Inflammatory macrophage (primary cell): Measurements from ENCODE around the gene THBS1.

Experiments
- DNase-seq, 2 donors: peaks; one replicate each; pipeline ENCODE4 v3.0.0-alpha.2; 2020 to 2022

THBS1 gene

DNA sequence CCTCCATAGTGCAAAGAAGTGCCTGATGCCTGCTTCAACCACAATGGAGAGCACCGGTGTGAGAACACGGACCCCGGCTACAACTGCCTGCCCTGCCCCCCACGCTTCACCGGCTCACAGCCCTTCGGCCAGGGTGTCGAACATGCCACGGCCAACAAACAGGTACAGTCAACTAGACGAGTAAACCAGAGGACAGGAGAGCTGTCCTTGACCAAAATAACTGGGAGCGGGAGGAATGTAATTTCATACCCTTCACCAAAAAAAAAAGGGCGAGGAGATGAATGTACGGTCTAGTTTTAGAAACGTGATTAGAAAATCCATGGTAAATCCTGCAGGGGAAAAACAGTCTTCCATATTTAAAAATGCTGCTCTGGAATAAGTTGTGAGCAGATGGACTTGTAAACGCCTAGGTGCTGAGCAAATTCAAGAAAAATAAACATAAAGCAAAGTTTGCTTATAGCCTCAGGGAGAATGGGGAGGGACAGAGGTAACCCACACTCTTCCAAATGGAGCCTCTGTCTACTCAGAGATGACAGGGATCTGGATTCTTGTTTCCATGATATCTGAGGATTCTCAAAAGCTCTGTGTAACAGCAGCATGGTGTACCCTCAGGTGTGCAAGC, 8.4 kb downstream of the THBS1 start:
- DNase-seq, result no peak

DNA sequence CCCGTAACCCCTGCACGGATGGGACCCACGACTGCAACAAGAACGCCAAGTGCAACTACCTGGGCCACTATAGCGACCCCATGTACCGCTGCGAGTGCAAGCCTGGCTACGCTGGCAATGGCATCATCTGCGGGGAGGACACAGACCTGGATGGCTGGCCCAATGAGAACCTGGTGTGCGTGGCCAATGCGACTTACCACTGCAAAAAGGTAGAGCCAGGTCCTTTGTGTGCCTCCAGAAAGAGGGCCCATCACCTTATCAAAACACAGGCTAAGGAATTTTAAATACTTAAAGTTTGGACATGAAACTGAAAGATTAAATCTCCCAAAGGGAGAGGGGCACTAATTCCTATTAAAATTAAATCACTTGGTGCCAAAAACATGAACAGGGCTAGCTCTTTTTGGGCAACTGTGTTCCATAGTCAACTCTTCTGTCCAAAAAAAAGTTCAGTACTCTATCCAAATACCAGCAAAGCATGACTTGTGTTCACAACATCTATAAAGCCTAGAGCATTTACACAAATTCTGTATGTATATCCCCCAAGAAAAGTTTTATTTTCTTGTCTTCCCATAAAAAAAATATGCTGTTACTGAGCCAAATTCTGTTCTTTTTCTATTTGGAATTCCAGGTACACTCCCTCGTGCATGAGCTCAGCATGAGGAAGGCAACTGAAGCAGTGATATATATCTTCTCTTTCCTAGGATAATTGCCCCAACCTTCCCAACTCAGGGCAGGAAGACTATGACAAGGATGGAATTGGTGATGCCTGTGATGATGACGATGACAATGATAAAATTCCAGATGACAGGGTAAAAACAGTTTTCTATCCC, 9.2 kb downstream of the THBS1 start:
- DNase-seq, result no peak

DNA sequence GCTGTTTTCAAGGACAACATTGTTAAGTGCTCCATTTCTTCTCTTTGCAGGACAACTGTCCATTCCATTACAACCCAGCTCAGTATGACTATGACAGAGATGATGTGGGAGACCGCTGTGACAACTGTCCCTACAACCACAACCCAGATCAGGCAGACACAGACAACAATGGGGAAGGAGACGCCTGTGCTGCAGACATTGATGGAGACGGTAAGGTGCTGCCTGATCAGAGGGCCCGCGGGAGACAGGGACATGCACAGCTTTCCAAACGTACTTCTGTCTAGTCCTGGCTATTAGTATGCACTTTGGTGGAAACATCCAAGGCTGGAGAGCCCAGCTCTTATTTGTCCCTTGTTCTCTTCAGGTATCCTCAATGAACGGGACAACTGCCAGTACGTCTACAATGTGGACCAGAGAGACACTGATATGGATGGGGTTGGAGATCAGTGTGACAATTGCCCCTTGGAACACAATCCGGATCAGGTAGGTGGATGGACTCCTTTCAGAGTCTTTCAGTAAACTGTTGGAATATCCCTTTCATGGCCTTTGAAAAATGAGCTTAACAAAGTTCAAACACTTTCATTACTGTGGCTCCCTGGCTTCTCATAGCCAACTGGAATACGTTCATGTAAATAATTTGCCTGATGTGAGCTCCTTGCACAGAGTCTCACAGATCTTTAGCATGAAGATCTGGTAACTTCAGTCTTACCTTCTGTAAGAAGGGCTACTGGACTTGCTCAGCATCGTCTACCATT, 10.4 kb downstream of the THBS1 start:
- no peak for DNase-seq

DNA sequence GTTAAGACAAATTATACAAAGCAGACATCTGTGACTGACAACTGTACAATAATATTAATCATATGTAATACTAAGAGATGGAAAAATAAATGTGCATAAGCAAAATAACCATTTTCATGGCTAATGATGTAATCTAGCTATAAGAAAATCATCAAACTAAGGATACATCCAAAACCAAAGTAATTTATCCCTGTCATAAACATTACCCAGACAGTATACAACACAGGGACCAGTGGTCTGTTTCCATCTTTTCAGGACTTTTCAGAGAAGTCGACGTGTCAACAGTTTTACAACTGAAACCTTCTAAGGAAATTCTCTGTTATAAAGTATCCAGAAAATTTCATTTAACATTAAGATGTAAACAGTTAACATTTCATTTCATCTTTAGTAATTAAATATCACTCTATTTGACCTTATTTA, 11.0 kb downstream of the THBS1 start:
- DNase-seq, result no peak

DNA sequence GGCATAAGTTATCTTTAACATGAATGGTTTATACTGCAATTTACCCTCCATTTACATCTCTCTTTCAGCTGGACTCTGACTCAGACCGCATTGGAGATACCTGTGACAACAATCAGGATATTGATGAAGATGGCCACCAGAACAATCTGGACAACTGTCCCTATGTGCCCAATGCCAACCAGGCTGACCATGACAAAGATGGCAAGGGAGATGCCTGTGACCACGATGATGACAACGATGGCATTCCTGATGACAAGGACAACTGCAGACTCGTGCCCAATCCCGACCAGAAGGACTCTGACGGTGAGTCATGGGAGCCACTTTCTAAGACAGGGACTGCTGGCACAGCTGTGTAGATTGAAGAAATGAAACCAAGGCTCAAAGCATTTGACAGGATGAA, 11.6 kb downstream of the THBS1 start:
- no peak for DNase-seq

DNA sequence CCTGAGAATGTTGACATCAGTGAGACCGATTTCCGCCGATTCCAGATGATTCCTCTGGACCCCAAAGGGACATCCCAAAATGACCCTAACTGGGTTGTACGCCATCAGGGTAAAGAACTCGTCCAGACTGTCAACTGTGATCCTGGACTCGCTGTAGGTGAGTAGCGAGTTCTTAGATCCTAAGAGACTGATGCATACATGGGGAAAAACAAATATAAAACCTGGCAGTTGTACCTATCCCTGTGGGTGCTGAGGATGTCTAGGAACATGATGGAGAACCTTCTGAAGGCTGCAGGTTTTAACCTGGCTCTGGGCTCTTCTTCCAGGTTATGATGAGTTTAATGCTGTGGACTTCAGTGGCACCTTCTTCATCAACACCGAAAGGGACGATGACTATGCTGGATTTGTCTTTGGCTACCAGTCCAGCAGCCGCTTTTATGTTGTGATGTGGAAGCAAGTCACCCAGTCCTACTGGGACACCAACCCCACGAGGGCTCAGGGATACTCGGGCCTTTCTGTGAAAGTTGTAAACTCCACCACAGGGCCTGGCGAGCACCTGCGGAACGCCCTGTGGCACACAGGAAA, 12.3 kb downstream of the THBS1 start:
- DNase-seq, result no peak

DNA sequence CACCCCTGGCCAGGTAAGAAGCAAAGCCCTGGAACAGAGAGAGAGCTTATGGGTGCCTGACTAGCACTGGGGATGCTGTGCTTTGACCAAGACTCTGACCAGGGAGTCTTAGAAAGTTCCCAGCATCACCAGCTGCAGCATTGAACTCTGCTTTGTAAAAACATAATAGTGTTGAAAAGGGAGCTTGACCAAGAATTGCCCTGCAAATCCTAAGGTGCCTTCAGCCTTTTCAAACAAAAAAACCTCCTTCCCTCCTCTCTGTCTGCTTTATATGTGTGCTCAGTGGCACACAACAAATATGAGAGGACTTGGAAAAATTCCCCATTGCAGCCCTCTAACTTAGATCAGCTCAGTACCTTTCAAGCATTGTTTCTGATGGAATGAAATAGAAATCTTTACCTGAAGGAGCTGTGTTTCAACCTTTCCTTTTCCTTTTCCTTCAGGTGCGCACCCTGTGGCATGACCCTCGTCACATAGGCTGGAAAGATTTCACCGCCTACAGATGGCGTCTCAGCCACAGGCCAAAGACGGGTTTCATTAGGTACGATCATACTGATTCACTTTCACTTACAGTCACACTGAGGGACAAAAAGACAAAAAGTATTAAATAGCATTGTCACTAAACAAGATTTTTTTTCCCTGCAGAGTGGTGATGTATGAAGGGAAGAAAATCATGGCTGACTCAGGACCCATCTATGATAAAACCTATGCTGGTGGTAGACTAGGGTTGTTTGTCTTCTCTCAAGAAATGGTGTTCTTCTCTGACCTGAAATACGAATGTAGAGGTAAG, 13.0 kb downstream of the THBS1 start:
- no peak for DNase-seq

DNA sequence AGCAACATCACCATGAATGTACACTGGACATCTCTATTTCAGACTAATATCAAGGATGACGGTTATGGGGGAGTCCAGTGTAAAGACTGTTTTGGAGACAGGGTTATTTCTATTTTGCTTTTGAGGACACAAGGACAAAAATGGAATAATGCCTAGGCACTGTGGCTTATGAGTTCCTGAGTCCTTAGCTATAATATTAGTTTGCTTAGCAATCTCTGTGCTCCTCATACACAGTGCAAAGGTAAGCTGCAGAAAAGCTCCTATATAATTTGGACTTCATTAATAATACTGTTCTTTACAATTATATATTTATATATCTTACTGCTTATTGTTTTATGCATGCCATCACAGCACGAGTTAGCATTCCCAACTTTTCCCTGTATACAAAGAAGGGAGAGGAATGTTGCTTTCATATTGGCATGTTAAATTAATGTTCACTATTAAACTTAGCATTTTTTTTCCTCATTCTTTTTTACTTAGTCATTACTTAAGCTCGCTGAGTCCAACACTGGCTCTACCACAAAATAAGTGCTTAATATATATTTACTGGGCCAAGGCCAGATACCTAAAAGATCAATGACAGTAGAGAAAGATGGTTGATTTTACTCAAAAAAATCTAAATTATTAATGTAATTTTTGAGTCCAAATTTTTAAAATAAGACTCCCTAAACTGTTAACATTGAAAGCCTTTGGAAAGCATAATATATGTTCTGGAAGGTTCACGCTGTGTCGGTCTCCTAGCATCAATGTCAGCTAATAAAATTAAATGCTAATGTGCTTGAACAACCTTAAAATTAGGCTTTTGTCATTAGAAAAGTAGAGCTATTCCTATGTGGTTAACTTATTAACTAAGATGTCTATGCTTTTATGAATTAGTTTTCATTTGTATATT, 13.8 kb downstream of the THBS1 start:
- DNase-seq, result no peak

DNA sequence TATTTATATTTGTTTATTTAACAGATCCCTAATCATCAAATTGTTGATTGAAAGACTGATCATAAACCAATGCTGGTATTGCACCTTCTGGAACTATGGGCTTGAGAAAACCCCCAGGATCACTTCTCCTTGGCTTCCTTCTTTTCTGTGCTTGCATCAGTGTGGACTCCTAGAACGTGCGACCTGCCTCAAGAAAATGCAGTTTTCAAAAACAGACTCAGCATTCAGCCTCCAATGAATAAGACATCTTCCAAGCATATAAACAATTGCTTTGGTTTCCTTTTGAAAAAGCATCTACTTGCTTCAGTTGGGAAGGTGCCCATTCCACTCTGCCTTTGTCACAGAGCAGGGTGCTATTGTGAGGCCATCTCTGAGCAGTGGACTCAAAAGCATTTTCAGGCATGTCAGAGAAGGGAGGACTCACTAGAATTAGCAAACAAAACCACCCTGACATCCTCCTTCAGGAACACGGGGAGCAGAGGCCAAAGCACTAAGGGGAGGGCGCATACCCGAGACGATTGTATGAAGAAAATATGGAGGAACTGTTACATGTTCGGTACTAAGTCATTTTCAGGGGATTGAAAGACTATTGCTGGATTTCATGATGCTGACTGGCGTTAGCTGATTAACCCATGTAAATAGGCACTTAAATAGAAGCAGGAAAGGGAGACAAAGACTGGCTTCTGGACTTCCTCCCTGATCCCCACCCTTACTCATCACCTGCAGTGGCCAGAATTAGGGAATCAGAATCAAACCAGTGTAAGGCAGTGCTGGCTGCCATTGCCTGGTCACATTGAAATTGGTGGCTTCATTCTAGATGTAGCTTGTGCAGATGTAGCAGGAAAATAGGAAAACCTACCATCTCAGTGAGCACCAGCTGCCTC, 14.7 kb downstream of the THBS1 start:
- DNase-seq, result no peak

DNA sequence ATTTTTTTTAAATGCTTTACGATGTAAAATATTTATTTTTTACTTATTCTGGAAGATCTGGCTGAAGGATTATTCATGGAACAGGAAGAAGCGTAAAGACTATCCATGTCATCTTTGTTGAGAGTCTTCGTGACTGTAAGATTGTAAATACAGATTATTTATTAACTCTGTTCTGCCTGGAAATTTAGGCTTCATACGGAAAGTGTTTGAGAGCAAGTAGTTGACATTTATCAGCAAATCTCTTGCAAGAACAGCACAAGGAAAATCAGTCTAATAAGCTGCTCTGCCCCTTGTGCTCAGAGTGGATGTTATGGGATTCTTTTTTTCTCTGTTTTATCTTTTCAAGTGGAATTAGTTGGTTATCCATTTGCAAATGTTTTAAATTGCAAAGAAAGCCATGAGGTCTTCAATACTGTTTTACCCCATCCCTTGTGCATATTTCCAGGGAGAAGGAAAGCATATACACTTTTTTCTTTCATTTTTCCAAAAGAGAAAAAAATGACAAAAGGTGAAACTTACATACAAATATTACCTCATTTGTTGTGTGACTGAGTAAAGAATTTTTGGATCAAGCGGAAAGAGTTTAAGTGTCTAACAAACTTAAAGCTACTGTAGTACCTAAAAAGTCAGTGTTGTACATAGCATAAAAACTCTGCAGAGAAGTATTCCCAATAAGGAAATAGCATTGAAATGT, 15.6 kb downstream of the THBS1 start:
- DNase-seq, result no peak

DNA sequence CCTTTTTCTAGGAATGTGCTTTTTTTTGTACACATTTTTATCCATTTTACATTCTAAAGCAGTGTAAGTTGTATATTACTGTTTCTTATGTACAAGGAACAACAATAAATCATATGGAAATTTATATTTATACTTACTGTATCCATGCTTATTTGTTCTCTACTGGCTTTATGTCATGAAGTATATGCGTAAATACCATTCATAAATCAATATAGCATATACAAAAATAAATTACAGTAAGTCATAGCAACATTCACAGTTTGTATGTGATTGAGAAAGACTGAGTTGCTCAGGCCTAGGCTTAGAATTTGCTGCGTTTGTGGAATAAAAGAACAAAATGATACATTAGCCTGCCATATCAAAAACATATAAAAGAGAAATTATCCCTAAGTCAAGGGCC, 16.5 kb downstream of the THBS1 start:
- DNase-seq, result no peak

DNA sequence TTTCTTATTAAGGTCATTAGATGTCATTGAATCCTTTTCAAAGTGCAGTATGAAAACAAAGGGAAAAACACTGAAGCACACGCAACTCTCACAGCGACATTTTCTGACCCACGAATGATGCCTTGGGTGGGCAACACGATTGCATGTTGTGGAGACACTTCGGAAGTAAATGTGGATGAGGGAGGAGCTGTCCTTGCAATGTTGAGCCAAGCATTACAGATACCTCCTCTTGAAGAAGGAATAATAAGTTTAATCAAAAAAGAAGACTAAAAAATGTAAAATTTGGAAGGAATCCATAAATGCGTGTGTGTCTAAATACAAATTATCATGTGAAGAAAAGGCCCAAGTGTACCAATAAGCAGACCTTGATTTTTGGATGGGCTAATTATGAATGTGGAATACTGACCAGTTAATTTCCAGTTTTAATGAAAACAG, 16.9 kb downstream of the THBS1 start:
- DNase-seq, result no peak

DNA sequence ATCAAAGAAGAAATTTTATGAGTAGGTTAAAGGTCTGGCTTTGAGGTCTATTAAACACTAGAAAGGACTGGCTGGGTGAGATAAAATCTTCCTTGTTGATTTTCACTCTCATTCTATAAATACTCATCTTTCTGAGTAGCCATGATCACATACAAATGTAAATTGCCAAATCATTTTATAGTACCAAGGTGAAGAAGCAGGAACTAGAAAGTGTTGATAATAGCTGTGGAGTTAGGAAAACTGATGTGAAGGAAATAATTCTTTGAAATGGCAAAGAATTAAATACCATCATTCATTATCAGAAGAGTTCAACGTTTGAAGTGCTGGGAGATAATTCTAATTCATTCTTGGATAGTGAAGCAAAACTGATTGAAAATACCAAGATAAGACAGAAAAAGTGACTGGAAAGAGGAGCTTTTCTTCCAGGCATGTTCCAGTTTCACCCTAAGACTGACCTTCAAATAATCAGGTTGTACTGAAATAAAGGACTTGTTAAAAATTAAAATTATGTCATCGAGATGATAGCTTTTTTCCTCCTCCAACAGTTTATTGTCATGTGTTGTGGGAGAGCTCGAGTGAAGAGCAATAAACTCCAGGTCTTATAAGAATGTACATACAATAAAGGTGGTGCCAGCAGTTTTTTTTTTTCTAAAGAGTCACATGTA, 17.4 kb downstream of the THBS1 start:
- no peak for DNase-seq

DNA sequence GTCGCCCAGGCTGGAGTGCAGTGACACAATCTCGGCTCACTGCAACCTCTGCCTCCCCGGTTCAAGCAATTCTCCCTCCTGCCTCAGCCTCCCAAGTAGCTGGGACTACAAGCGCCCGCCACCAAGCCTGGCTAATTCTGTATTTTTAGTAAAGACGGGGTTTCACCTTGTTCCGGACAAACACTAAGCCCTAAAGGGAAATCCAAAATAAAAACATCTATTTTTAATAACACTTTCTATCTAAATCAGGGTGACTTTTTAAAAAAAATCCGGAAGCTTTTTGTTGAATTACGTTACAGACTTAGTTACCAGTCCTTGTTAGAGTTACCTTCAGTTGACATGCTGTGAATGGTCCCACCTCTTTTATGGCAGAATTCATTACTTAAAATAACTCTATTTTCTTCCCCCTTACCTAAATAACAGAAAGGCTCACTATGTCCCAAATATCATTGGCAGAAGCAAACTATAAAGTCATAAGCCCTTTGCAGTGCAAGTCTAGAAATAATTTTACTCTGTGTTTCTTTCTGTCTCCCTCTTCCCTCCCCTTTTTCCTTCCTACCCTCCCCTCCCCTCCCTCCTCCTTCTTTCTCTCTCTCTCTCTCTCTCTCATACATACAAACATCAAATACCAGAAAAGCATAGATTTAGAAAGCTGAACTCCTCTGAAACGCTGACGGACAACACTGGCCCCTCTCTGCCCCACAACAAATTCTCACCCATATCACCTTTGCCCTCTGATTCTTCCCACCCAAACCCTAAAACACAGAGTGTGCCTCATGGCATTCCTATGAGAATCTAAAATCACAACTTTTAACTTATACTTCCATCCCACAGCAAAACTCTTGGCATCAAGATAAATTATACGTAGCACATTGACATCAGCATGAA, 18.3 kb downstream of the THBS1 start:
- DNase-seq, result no peak

DNA sequence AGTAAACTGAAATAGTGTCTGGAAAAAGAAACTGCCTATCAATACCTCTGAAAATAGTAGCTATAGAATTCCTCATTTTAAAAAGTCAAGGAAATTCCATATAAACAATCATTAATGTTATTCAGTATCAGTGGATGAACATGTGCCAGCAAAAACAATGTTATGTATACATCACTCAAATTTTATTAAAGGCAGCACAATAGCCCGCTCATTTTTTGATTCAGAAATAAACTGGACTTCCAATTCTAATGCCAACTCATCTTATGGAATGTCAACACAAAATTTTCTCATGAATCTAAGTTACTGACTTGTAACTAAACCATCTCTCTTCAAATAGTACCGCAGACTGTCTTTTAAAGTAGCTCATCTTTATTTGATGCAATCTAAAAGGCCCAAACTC, 19.0 kb downstream of the THBS1 start:
- DNase-seq, result no peak

DNA sequence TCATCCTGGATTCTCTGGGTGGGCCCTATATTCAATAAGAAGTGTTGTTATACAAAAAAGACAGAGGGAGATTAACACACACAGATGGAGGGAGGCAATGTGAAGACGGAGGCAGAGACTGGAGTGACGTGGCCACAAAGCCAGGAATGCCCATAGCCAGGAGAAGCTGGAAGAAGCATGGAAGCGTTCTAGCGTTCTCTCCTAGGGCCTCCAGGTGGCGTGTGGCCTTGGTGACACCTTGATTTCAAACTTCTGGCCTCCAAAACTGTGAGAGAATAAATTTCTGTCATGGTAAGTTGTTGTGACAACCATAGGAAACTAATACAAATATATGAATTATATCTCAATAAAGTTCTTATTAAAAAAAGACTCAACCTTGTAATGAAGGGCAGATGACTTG, 21.3 kb downstream of the THBS1 start:
- DNase-seq, result no peak

DNA sequence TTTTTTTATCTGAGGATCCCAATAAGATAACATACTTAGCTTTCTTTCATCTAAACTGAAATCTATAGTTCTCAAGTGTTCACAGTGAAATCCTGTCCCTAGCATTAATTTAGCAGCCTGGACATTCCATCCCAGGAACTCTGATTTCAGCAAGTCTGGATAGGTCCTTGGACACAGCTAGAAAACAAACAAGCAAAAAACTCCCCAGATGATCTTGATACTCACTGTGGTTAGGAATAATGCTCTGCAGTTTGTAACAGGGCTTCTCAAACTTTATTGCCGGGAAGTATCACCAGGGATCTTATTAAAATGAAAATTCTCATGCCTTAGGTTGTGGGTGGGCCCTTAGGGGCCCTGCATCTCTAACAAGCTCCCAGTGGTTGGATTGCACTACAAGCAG, 24.3 kb downstream of the THBS1 start:
- DNase-seq, result no peak
